K562 (cell line): ENCODE results near the gene TAMALIN. TPM values are rescaled to one million over a fixed set of nuclear protein-coding genes. Genes with fewer than 3 reads are reported as not detected.

Experiments
- ATAC-seq: fragments of 200-7000 bp; cut with Tn5 transposase; 3 replicates; pipeline ENCODE4 v1.9.1; 2020; ENCODE audit warnings: moderate library complexity
- BruUV-seq: library from RNA; stranded (reverse); fragments of 400-500 nt; replicated peaks from 2 replicates; lab custom pipeline; 2021; lab: Mats Ljungman, UMichigan
- CTCF ChIA-PET: fragments of 300-600 bp; formaldehyde crosslinking; extraction: SDS; loops from one replicate; lab custom pipeline; 2021; ENCODE audit warnings: low intra/inter-chr PET ratio; lab: Yijun Ruan, JAX
- POLR2A ChIA-PET: fragments of 300-600, 350-650 bp; sonication (Branson Sonifier 250); formaldehyde crosslinking; extraction: SDS; loops from one replicate; lab custom pipeline; 2021; ENCODE audit warnings: antibody characterized with exemption, inconsistent platforms; lab: Yijun Ruan, JAX
- DNase-seq, 4 experiments: peaks; one replicate each; pipeline versions ENCODE4 v3.0.0 to v3.0.0-alpha.2; 2011 to 2018; ENCODE audit warnings: low spot score in 3 of 4, mixed read lengths in 3 of 4; ENCODE audit errors: extremely low read depth in 1 of 4
- FAIRE-seq: peaks from 2 replicates; lab custom pipeline; 2011; peaks lifted over from hg19 to GRCh38; lab: Jason Lieb, UNC
- H2AFZ ChIP-seq: 2 replicates; pipeline ENCODE4 v1.6.0; 2011; ENCODE audit warnings: low read depth, low read length, control low read depth, inconsistent platforms
- H3K27ac ChIP-seq: fragments of 200-600 bp; 3 replicates; pipeline ENCODE4 v1.8.0; 2011; ENCODE audit warnings: low read depth, mild to moderate bottlenecking, control low read depth, inconsistent platforms, low read length, moderate library complexity, mixed read lengths; ENCODE audit errors: extremely low read depth
- H3K27me3 ChIP-seq, 2 experiments: fragments of 300-600 bp in 1 of 2; 2 replicates in 1 of 2; 3 replicates in 1 of 2; pipeline versions ENCODE4 v1.6.0 to v1.8.0; 2011; ENCODE audit warnings: inconsistent platforms in 2 of 2, low read length in 2 of 2, mild to moderate bottlenecking in 1 of 2, mixed read lengths in 1 of 2, moderate library complexity in 1 of 2; ENCODE audit not compliant: control insufficient read depth in 2 of 2, insufficient read depth in 2 of 2
- H3K36me3 ChIP-seq: fragments of 300-600 bp; 3 replicates; pipeline ENCODE4 v1.8.0; 2011; ENCODE audit warnings: mild to moderate bottlenecking, low read length, inconsistent platforms; ENCODE audit not compliant: control insufficient read depth, insufficient read depth
- H3K4me1 ChIP-seq, 2 experiments: fragments of 200-600 bp in 1 of 2; replicated peaks in 1 of 2; 2 replicates in 1 of 2; 3 replicates in 1 of 2; pipeline versions ENCODE4 v1.5.1 to v1.8.0; 2011; ENCODE audit warnings: inconsistent platforms in 2 of 2, low read length in 2 of 2, mild to moderate bottlenecking in 1 of 2, mixed read lengths in 1 of 2, moderate library complexity in 1 of 2; ENCODE audit not compliant: control insufficient read depth in 2 of 2, insufficient read depth in 2 of 2
- H3K4me2 ChIP-seq: 2 replicates; pipeline ENCODE4 v1.6.1; 2011; ENCODE audit warnings: low read length, control low read depth, inconsistent platforms, mixed read lengths; ENCODE audit not compliant: insufficient read depth
- H3K4me3 ChIP-seq: fragments of 200-600 bp; sonication (generic), shearing (Covaris generic); 2 replicates; pipeline ENCODE4 v1.5.1; 2016; ENCODE audit warnings: control low read depth, inconsistent platforms
- H3K79me2 ChIP-seq: fragments of 200-600 bp; 3 replicates; pipeline ENCODE4 v1.8.0; 2011; ENCODE audit warnings: low read length, inconsistent platforms; ENCODE audit not compliant: control insufficient read depth, insufficient read depth
- H3K9ac ChIP-seq, 2 experiments: 2 replicates each; pipeline versions ENCODE4 v1.6.0 to v1.6.1; 2011; ENCODE audit warnings: low read depth in 2 of 2, low read length in 2 of 2, control low read depth in 1 of 2, inconsistent platforms in 1 of 2, mild to moderate bottlenecking in 1 of 2, mixed read lengths in 1 of 2; ENCODE audit not compliant: insufficient read depth in 1 of 2
- H3K9me1 ChIP-seq: one replicate; pipeline ENCODE4 v1.6.0; 2011; ENCODE audit warnings: inconsistent platforms, mild to moderate bottlenecking, low read length, moderate library complexity; ENCODE audit not compliant: control insufficient read depth, insufficient read depth
- H3K9me3 ChIP-seq: replicated peaks from 2 replicates; pipeline ENCODE4 v1.5.1; 2011; ENCODE audit warnings: low read depth, low read length, inconsistent platforms; ENCODE audit not compliant: control insufficient read depth, insufficient read depth
- H4K20me1 ChIP-seq: replicated peaks from 2 replicates; pipeline ENCODE4 v1.6.1; 2011; ENCODE audit warnings: low read length, inconsistent platforms, mixed read lengths; ENCODE audit not compliant: control insufficient read depth, insufficient read depth
- BRD9 ChIP-seq: fragments of 450-650 bp; IDR thresholded peaks from 2 replicates; pipeline ENCODE4 v1.6.1; 2018; ENCODE audit warnings: low read depth; ENCODE audit not compliant: partially characterized antibody
- MEF2D ChIP-seq: conservative IDR thresholded peaks from 2 replicates; pipeline ENCODE4 v1.6.1; 2016; ENCODE audit warnings: low read depth, missing genetic modification characterization, missing compliant biosample characterization
- SREBF1 ChIP-seq: fragments of 150-350 bp; IDR thresholded peaks from 2 replicates; pipeline ENCODE4 v1.6.1; 2014; ENCODE audit warnings: antibody characterized with exemption, low read depth, low read length, borderline replicate concordance
- WGBS: fragments of 100-300 bp; shearing (Covaris generic); methylation state at CpG from one replicate; pipeline ENCODE4 v1.1.6; 2016; ENCODE audit warnings: low coverage, mixed read lengths; ENCODE audit not compliant: insufficient coverage; ENCODE audit errors: missing lambda C conversion rate; 5-methylcytosine and 5-hydroxymethylcytosine counted together
- in situ Hi-C: fragments of 300-500 bp; cut with MboI; formaldehyde crosslinking; loops from 4 replicates; pipeline ENCODE4 v1.15.0; 2018; ENCODE audit warnings: inconsistent platforms, mixed read lengths
- intact Hi-C: fragments of 100-400 bp; cut with micrococcal nuclease; formaldehyde crosslinking; loops from 2 replicates; pipeline ENCODE4 v1.14.2; 2022
- polyA plus RNA-seq, 8 experiments: library from polyadenylated mRNA; depleted of rRNA in 4 of 8; stranded (reverse) in 5 of 8; unstranded in 3 of 8; fragments of >200 nt; fragmentation: Nextera tagmentation in 2 of 8; fragmentation: Illumina TruSeq in 1 of 8; extraction: Ambion mirVana in 2 of 8; extraction: Trizol in 1 of 8; gene quantifications; 2 replicates each; pipeline versions ENCODE4 v1.2.1 to v1.2.3, GENCODE V29; 2011 to 2014; ENCODE audit warnings: inconsistent platforms in 1 of 8, missing spikeins in 1 of 8
- total RNA-seq, 7 experiments: library from RNA; depleted of rRNA in 6 of 7; stranded (reverse); fragments of >200 nt in 6 of 7; fragmentation: Illumina TruSeq in 2 of 7; extraction: Trizol in 2 of 7; gene quantifications; 2 replicates each; pipeline versions ENCODE4 v1.2.1 to v1.2.3, GENCODE V29; 2011 to 2021; ENCODE audit warnings: low replicate concordance in 1 of 7

TAMALIN gene
- total and polyA plus RNA-seq, 9 of the 15 experiments (the other 6 are each of a cell fraction or from before 2014, with no cell fraction given), result 0.74 to 2.2 (median 1.5) TPM; not detected in 2

- H3K27me3 ChIP-seq, result no peaks in the 10 kb centered on the region
- no TSS peak for BruUV-seq
- H2AFZ ChIP-seq, result no peak overlapping the region
- in situ Hi-C loops (no loop called here), intact Hi-C loops (no loop called here)
- DNase-seq (no peak), FAIRE-seq (no peak), ATAC-seq (no peak)
- no peaks in the 10 kb centered on the region for H3K79me2 ChIP-seq
- no peak overlapping the region for H3K9ac ChIP-seq
- H3K4me3 ChIP-seq, result no peak overlapping the region
- H3K4me1 ChIP-seq, result peaks cover 0 to 10% of the 10 kb centered on the region in 2 experiments; a peak in 1 of 5 replicates
- H3K36me3 ChIP-seq, result peaks cover 29% of the 10 kb centered on the region; the same call in 2 of the 3 replicates
- H3K9me3 ChIP-seq, result no peaks in the 10 kb centered on the region
- H3K27ac ChIP-seq, result no peak overlapping the region
- no peaks in the 10 kb centered on the region for H3K9me1 ChIP-seq
- no peaks in the 10 kb centered on the region for H4K20me1 ChIP-seq
- WGBS, result 83% methylated on average over 5 of the region's 5 CpGs
- ChIA-PET POLR2A (interaction anchor here (0.6 kb wide), 1 partner anchor 133 kb away, joined by 3 read pairs; no protein-coding TSS in a partner anchor), CTCF (interaction anchor here (2.4 to 2.5 kb wide), 2 partner anchors 32 to 91 kb away, joined by 9 read pairs; no protein-coding TSS in a partner anchor)
- TF ChIP-seq MEF2D (tag) (no peak), BRD9 (no peak)
- no peak overlapping the region for H3K4me2 ChIP-seq
These were observed 14.5 kb upstream of the TAMALIN start for GRCh38 chr12:51992246-51992645.

- ChIA-PET POLR2A (interaction anchor here (0.6 to 1.8 kb wide), 3 partner anchors 9 to 138 kb away, joined by 3 to 10 read pairs (median 6); no protein-coding TSS in a partner anchor), CTCF (interaction anchor here (1.8 to 2.5 kb wide), 3 partner anchors 27 to 89 kb away, joined by 5 to 9 read pairs (median 9); no protein-coding TSS in a partner anchor)
- Histone ChIP-seq H2AFZ (no peak overlapping the region), H3K9me1 (no peaks in the 10 kb centered on the region), H3K27me3 (no peaks in the 10 kb centered on the region), H4K20me1 (no peaks in the 10 kb centered on the region), H3K27ac (no peak overlapping the region), H3K4me2 (no peak overlapping the region), H3K9me3 (no peaks in the 10 kb centered on the region), H3K9ac (peak overlapping the region in 1 of 2 experiments; percentile 39; a peak in 1 of 4 replicates), H3K36me3 (peaks cover 32% of the 10 kb centered on the region; the same call in 2 of the 3 replicates), H3K4me3 (no peak overlapping the region), H3K79me2 (no peaks in the 10 kb centered on the region), H3K4me1 (peaks cover 0 to 10% of the 10 kb centered on the region in 2 experiments; a peak in 1 of 5 replicates)
- intact Hi-C loops (no loop called here), in situ Hi-C loops (no loop called here)
- WGBS, result 92% methylated on average over 11 of the region's 17 CpGs
- no peak for TF ChIP-seq SREBF1
- ATAC-seq (no peak), FAIRE-seq (no peak), DNase-seq (no peak)
- BruUV-seq, result no TSS peak
These were observed 12.3 kb upstream of the TAMALIN start for GRCh38 chr12:51994539-51994820.
